ENCODE results near the gene NDUFB5.
"Not testable (repeated sequence)": the region's sequence is repeated elsewhere in the genome, so short reads cannot be mapped to it uniquely, and the experiment has no call there.

Gene NDUFB5

DNA sequence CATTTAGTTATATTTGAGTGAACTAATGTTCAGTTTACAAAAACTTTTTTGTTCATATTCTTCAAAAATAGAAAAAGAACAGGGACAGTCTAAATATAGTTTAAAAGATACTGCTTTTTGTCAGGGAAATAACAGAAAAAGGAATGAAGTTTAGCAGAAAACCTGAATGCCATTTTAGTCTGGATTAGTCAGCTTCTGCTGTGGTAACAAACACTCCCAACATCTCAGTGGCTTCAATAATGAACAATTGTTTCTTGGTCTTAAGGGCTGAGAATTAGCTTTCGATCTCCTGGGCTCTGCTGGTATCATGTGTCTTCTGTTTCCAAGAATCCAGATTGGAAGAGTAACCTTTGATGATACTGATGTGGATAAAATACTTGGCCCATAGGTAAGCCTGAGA lies 35.9 kb downstream of the NDUFB5 start:
- DNase-seq: no peak

DNA sequence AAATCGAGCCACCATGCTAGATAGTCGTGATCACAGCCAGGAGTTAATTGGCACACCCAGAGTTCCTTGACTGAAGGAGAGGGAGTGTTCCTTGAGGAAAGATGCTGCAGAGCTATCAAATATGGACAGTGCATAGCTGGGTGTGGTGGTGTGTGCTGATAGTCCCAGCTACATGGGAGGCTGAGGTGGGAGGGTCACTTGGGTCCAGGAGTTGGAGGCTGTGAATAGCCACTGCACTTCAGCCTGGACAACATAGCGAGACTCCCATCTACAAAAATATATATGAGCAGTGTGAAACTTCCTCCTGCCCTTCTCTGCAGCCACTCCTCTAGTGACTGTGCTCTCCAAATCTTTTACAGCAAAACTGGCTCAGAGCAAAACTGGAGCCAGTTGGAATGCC lies 38.3 kb downstream of the NDUFB5 start:
- DNase-seq: no peak

DNA sequence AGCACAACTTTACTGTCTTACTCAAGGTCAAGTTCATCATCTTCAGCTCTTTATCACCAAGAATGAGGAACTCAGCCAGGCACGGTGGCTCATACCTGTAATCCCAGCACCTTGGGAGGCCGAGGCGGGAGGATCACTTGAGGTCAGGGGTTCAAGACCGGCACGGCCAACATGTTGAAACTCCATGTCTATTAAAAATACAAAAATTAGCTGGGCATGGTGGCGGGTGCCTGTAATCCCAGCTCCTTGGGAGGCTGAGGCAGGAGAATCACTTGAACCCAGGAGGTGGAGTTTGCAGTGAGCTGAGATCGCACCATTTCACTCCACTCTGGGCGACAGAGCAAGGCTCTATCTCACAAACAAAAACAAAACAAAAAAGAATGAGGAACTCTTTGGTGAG lies 39.2 kb downstream of the NDUFB5 start:
- not testable (repeated sequence) for DNase-seq

DNA sequence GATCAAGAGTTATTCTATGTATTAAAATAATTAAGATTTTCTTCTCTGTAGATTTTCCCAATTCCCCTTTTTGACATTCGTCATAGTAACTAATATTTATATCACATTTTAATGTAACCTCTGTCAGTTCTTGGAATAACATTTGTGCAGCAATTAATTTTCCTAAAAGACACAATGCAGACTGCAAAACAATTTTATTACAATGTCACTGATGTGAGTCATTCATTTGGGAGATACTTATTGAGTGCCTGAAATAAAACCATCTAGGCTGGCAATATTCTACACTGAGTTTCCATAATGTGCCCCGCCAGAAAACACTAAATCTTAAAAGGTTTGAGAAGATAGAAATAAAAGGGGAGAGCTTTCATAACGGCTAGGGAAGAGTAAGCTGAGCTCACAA lies 41.6 kb downstream of the NDUFB5 start:
- no peak for DNase-seq

DNA sequence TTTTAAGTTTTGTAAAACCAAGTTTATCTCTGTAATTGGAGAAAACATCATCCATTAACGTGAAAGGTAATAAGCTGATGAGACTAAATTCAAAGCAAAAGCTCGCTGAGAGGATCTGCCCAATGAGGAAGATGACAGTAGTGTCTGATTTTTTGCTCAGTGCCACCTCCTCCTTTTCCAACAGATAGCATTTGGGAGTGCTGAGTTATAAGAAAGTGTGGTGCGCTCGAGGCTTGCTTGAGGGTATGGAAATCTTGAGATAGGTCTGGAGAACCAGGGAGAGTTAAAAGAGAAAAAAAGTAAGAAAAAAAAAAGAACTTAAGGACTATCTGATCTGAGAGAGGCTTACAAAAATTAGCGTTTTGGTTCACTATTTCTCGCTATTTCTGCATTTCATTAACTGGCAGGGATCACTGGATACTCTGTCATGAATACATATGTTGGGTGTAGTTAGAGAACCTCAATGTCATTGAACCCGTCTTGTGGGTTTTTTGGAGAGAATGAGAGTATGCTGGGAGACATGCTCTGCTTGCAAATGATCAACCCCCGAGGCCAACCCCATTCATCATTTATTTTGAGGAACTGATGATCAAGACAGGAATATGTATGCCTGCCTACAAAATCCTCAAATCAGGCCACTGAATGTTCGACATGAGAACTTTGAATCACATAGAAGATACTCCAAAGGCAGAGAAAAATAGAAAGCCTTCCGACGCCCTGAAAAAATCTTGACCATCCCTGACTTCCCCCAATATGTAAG lies 47.3 kb downstream of the NDUFB5 start:
- DNase-seq: no peak

DNA sequence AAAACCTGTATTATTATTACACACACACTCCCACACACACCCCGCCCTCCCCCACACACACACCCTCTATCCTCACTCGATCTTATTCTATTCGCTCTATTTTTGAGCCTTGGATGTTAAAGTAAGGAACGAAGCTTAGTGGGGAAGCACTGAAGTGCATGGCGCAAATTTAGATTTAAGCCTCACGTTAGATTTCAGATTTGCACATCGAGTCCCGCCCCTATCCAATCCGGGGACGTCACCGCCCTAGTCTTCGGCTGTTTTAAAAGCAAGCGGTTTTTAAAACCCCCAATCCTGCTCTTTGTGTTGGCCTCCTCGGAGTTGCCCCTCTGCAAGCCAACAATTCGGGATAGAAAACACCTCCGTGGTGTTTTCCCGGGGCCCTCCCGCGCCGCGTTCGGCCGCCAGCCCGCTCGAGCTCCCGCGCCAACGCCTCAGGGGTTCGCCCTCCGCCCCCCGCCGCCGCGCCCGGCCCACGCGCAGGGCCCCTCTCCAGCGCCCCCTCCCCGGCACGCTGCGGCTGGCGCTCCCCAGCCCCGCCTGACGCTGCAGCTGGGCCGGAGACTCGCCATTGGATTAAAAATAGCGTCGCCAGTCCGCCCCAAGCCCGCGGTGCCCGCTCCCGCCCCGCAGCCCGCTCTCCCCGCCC lies 48.0 kb downstream of the NDUFB5 start, which contains the start of gene USP13:
TSS of gene USP13 (plus strand) at position 594 of the 649 bp plus-strand sequence. CDS start 186 bp downstream, outside the sequence.
- DNase-seq: peak; percentile 46

DNA sequence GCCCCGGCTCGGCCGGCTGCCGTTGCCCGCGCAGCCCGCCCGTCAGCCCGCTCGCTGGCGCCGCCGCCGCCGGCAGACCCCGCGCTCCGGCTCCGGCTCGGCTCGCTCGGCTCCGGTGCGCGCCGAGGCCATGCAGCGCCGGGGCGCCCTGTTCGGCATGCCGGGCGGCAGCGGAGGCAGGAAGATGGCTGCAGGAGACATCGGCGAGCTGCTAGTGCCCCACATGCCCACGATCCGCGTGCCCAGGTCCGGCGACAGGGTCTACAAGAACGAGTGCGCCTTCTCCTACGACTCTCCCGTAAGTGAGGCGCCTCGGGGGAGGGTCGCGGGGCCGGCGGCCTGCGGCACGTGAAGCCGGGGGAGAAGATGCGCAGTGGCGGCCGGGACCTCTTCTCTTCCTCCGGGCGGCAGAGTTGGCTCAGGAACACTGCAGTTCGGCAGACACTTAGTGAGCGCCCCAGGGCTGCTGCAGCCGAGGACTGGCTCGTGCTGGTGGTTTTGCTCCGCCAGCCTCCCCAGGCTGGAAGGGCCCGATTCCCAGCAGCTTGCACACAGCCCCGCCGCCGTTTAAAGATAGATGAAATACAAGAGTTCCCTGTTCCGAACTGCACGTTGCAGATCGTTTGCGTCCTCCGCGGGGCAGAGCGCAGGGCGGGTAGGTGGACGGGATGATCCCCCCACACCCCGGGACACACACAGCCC lies 48.7 kb downstream of the NDUFB5 start:
- DNase-seq: peak; percentile 41

DNA sequence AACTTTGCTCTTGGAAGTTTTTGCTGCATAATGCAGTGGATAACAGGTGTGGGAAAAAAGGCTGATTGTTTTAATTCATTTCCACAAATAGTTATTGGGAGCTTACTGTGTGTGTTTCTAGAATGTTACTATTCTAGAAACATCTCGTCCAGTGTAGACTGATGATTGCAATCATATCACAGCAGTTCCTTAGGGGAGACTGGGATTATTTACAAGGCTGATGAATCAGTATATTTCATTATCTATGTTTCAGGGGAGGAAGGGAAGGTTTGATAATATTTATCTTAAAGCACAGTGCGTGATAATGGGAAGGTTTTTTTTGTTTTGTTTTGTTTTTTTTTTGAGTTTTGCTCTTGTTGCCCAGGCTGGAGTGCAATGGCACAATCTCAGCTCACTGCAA lies 50.6 kb downstream of the NDUFB5 start:
- no peak for DNase-seq

DNA sequence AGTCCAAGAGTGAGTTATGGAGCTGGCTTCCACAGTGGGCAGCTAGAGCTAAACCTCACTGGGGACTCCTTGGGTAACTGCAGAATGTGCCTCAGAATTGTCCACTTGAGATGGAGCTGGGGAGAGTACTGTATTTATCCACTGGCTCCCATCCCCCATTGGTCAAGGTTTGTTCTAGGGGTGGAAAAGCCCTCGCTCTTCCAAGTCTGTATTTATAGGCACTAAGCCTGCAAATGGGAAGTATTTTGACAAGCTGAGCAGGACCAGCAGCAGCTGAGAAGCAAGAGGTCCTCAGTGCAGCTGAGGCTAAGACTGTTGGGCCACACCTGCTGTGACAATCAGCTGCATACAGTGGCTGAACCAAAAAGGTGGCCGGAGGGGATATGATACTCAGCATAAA lies 54.0 kb downstream of the NDUFB5 start:
- DNase-seq: no peak

DNA sequence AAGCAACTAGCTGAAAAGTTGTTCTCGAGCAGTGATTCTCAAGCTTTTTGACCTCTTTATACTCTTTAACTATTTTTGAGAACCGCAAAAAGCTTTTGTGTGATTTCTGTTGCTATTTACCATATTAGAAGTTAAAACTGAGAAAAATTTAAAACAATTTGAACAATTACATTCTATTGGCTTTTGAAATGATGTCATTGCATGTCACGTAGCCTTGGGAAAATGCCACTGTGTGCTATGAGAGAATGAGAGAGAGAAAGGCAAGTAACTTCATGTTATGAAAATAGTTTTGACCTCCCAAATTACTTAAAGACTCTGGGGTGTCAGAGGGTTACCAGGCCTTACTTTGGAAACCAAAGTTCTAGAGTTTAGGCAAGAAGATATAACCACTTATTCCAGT lies 56.3 kb downstream of the NDUFB5 start:
- no peak for DNase-seq

DNA sequence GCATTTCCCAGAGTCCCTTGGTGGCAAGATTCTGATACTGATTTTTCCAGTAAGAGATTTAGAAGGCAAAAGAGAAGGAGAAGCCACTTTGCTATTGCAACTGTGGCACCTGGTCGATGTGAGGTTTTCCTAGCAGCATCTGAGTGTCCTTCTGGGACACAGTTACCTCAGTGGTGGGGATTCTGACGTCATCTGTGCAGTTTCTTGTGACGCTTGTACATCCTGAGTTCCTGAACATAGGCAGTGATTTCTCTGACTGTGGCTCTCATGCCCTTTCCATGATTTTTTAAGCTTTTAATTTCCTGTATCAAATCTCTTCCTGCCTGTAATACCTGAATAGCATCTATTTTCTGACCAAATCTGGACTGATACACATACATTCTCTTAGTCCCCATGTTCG lies 57.2 kb downstream of the NDUFB5 start:
- DNase-seq: no peak

DNA sequence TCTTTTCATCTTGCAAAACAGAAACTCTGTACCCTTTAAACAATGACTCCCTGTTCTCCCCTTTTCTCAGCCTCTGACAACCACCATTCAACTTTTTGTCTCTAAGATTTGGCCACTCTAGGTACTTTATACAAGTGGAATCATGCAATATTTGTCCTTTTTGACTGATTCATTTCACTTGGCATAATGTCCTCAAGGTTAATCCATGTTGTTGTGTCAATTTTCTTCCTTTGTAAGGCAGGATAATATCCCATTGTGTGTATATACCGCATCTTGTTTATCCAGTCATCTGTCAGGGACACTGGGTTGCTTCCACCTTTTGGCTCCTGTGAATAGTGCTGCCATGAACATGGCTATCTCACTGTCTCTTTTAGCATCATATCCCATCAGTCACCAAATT lies 58.5 kb downstream of the NDUFB5 start:
- no peak for DNase-seq

DNA sequence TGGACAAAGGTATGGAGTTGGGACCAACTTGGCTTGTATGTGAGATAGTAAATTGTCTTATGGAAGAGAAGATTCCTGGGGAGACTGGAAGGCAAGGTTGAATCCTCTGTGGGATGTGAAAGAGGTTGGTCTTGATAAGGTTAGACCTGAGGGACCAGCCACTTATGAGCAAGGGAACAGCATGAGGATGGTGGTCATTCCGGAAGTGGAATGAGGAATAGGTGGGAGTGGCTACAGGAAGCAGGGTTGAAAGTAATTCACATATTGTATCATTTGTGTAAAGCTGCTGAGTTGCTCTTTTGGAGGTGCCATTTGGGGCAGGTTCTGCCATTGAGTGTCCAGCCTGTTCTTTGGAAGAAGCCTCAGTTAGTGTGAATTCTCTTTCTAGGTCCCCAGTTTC lies 61.4 kb downstream of the NDUFB5 start:
- no peak for DNase-seq

DNA sequence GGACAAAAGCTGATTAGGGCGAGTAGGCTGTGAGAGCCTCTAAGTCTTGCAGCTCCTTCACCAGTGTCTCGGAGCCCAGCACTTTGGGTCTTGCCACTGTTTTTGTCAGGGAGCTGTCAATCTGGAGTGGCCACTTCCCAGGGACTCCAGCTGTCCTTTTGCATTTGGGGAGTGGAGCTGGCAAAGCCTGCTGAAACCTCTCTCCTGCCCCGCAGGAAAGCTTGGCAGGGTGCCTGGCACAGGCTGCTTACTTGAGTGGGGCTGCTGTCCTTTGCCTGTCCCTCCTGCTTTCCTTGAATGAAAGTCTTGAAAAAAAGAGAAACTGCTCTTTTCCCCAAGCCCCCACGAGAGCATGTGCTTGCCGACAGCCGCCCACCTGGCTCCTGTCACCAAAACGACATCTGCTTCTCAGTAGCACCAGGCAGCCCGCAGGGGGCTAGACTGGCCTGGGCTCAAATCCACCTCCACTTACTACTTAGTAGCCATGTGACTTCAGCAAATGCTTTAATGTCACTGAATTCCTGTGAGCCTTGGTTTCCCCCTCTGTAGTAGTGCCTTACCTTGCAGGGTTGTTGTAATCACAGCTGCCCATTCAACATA lies 61.9 kb downstream of the NDUFB5 start:
- no peak for DNase-seq

DNA sequence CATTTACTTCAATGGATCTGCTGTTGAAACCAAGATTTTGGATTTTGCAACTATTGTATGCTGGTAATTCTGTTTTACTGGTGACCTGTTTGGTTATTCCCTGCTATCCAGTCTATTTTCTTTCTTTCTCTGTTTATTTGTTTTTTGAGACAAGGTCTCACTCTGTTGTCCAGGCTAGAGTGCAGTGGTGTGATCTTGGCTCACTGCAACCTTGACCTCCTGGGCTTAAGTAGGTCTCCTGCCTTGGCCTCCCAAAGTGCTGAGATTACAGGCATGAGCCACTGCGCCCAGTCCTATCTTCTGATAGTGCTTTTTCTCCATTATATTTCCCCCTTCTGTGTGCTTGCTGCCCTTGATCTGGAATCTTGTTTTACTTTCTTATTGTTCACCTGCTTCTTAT lies 63.8 kb downstream of the NDUFB5 start:
- no peak for DNase-seq

DNA sequence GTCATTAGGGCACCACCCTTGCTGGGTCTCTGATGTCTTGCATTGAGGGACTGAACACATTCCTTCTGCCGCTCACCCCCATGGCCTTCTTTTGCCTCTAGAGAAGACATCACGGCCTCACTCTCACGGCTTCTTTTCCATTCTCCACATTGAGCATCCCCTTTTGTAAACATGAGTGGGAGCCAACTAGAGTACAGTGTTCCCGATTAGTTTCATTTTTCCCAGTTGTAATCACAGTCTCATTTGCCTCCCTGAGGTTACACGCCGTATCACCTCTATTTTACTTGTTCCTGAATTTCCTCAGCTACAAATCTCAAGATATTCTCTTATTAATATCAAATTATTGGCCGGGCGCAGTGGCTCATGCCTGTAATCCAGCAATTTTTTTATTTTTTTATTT lies 65.7 kb downstream of the NDUFB5 start:
- no peak for DNase-seq

DNA sequence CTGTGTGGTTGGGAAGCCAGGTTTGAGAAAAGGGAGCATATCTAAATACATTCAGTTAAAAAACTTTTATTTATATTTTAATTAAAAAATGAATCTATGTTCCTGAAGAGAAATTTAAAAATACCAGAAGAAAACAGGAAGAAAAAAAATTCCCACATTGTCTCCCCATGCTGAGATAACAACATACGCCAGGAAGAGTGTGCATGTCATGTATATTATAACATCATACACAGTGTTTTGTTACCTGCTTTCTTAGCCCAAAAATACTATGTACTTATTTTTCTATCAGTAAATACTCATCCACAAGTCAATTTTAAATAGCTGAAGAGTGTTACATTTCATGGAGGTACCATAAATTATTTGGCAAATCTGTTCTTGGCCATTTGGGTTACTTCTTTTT lies 66.7 kb downstream of the NDUFB5 start:
- DNase-seq: no peak

DNA sequence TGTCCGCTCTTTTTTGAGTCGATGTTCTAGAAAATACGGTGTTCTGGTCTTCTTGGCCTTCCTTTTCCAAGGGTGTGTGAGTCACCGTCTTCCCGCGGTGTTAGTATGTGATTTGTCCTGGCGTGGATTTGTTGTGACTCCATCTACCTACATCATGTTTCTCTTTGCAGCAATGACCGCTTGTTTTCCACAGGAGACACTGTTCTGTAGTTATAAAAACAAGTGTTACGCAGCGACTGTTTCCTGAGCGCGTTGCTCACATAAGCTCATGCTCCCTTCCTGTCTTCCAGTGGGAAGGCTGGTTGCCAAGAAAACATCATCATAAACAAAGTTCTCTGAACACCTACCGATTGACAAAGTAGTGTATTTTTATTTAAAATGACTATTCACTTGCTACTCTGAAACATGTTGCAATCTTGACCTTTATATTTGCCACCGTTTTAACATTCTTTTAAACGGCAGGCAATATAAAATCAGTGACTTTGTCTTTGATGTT lies 67.2 kb downstream of the NDUFB5 start:
- DNase-seq: no peak

DNA sequence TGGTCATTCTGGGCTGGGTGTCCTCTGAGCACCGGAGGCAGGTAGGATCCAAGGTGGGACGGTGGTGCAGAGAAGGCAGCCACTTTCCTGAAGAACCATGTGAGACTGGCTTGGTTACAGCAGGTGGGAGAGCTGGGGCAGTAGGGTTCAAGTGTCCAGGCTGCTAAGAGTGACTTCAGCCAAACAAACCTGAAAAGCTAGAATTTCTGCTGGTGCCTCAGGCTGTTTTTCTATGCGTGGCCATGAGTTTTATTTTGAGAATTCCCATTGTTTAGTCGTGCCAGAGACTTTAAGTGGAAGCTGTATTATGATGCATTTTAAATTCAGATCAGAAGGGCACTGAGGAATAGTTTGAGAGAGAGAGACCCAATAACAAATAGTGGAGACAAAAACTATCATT lies 68.3 kb downstream of the NDUFB5 start:
- no peak for DNase-seq

DNA sequence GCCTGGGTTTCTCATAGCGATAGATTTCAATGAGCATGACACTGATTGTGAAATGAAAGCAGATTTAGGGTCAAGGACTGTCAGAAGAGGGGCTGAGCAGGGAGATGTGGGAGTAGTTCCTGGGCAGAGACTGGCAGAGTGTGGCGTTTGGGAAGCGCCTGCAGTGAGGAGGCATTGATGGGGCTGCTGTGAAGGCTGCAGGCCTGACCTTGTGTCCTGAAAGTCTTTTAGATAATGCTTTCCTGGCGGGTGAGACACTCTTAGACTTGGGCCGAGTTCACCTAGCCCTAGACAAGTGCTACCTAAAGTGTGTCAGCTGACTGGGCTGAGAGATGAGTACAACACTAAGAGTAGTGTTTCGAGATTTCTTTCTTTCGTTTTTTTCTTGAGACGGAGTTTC lies 68.9 kb downstream of the NDUFB5 start:
- DNase-seq: no peak

DNA sequence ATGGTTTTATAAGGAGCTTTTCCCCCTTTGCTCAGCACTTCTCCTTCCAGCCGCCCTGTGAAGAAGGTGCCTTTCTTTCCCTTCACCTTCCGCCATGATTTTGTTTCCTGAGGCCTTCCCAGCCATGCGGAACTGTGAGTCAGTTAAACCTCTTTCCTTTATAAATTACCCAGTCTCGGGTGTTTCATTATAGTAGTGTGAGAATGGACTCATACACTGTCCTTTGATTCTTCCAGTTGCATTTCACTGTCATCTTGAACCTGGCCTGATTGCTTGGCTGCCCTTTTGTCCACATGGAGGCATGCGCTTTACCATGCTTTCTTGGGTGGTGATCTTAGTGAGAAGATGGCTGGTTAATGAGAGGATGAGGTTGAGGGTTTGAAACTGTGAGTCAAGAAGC lies 71.5 kb downstream of the NDUFB5 start:
- no peak for DNase-seq

Measured in activated gamma-delta T cell treated with Interleukin-2 at 50 U/mL for 16 hours (primary cell).